GM23338 (cell line): ENCODE data around the gene CPLANE2. TPM values are rescaled to one million over a fixed set of nuclear protein-coding genes. Genes with fewer than 3 reads are reported as not detected.

Source experiments
- ATAC-seq: fragments of 200-7000 bp; cut with Tn5 transposase; 3 replicates; pipeline ENCODE4 v1.9.1; 2020
- DNase-seq: peaks from one replicate; pipeline ENCODE4 v3.0.0-alpha.2; 2015; ENCODE audit warnings: low spot score
- H2AFZ ChIP-seq: fragments of 200-600 bp; sonication (generic); 2 replicates; pipeline ENCODE4 v1.8.0; 2016; ENCODE audit warnings: antibody characterized with exemption, mild to moderate bottlenecking, moderate library complexity
- H3F3A ChIP-seq: fragments of 200-600 bp; sonication (generic); replicated peaks from 2 replicates; pipeline ENCODE4 v1.8.0; 2017; ENCODE audit warnings: antibody characterized with exemption, mixed run types, low read depth
- H3K27ac ChIP-seq: fragments of 200-600 bp; sonication (generic); 2 replicates; pipeline ENCODE4 v1.6.1; 2016; ENCODE audit warnings: low read depth
- H3K27me3 ChIP-seq: fragments of 200-600 bp; sonication (generic); 2 replicates; pipeline ENCODE4 v1.8.0; 2016; ENCODE audit warnings: mild to moderate bottlenecking, mixed run types, moderate library complexity; ENCODE audit not compliant: insufficient read depth
- H3K36me3 ChIP-seq: fragments of 200-600 bp; sonication (generic); 2 replicates; pipeline ENCODE4 v1.8.0; 2016; ENCODE audit warnings: mild to moderate bottlenecking; ENCODE audit not compliant: insufficient read depth
- H3K4me1 ChIP-seq: fragments of 200-600 bp; sonication (generic); 2 replicates; pipeline ENCODE4 v1.8.0; 2016; ENCODE audit warnings: mild to moderate bottlenecking, moderate library complexity; ENCODE audit not compliant: insufficient read depth
- H3K4me2 ChIP-seq: fragments of 200-600 bp; sonication (generic); 2 replicates; pipeline ENCODE4 v1.7.1; 2017; ENCODE audit warnings: mixed run types
- H3K4me3 ChIP-seq: fragments of 200-600 bp; sonication (generic); 2 replicates; pipeline ENCODE4 v1.6.1; 2016; ENCODE audit warnings: mixed run types
- H3K79me2 ChIP-seq: fragments of 200-600 bp; sonication (generic); replicated peaks from 2 replicates; pipeline ENCODE4 v1.8.0; 2017; ENCODE audit warnings: mild to moderate bottlenecking; ENCODE audit not compliant: insufficient read depth
- H3K9me2 ChIP-seq: fragments of 200-600 bp; sonication (generic); 2 replicates; pipeline ENCODE4 v1.8.0; 2017; ENCODE audit not compliant: insufficient read depth
- H4K20me1 ChIP-seq: fragments of 200-600 bp; sonication (generic); replicated peaks from 2 replicates; pipeline ENCODE4 v1.8.0; 2017; ENCODE audit warnings: mild to moderate bottlenecking; ENCODE audit not compliant: insufficient read depth
- H3K27ac Mint-ChIP-seq: 2 replicates; pipeline ENCODE4 v1.8.0; 2020; ENCODE audit warnings: inconsistent platforms, mild to moderate bottlenecking, moderate library complexity, mixed read lengths
- H3K27me3 Mint-ChIP-seq: 3 replicates; pipeline ENCODE4 v1.8.0; 2022; ENCODE audit warnings: low read depth, mild to moderate bottlenecking, moderate library complexity, mixed read lengths, inconsistent platforms; ENCODE audit not compliant: insufficient read depth, poor library complexity
- H3K36me3 Mint-ChIP-seq: 3 replicates; pipeline ENCODE4 v1.8.0; 2021; ENCODE audit warnings: low read depth, mild to moderate bottlenecking, inconsistent platforms, moderate library complexity, mixed read lengths
- H3K4me1 Mint-ChIP-seq: 3 replicates; pipeline ENCODE4 v1.8.0; 2020; ENCODE audit warnings: mild to moderate bottlenecking, inconsistent platforms, mixed read lengths
- H3K4me3 Mint-ChIP-seq: 3 replicates; pipeline ENCODE4 v1.8.0; 2021; ENCODE audit warnings: moderate library complexity, mild to moderate bottlenecking, inconsistent platforms, mixed read lengths
- H3K9me3 Mint-ChIP-seq: 3 replicates; pipeline ENCODE4 v1.8.0; 2020; ENCODE audit warnings: moderate library complexity, mild to moderate bottlenecking, inconsistent platforms, mixed read lengths
- CREB1 ChIP-seq: fragments of 250-450 bp; sonication (Bioruptor Pico); IDR thresholded peaks from 2 replicates; pipeline ENCODE4 v1.5.0; 2020; ENCODE audit warnings: low read depth, mild to moderate bottlenecking, moderate library complexity
- CTCF ChIP-seq, 2 experiments: fragments of 200-600 bp in 1 of 2; sonication (generic) in 1 of 2; conservative IDR thresholded peaks; 2 replicates each; pipeline versions ENCODE4 v1.5.1 to v1.6.1; 2016 to 2017; ENCODE audit warnings: antibody characterized with exemption in 2 of 2, low read depth in 2 of 2, mild to moderate bottlenecking in 2 of 2, moderate library complexity in 1 of 2
- EZH2 ChIP-seq: fragments of 200-600 bp; sonication (generic); IDR thresholded peaks from one replicate; pipeline ENCODE4 v1.8.0; 2017; ENCODE audit warnings: antibody characterized with exemption, mild to moderate bottlenecking, low read depth; ENCODE audit not compliant: unreplicated experiment
- EZH2phosphoT487 ChIP-seq: fragments of 200-600 bp; sonication (generic); IDR thresholded peaks from one replicate; pipeline ENCODE4 v1.8.1; 2018; ENCODE audit warnings: antibody characterized with exemption; ENCODE audit not compliant: unreplicated experiment
- JUNB ChIP-seq: IDR thresholded peaks from one replicate; pipeline ENCODE4 v1.6.1; 2016; ENCODE audit warnings: antibody characterized with exemption; ENCODE audit not compliant: unreplicated experiment
- NANOG ChIP-seq: IDR thresholded peaks from 2 replicates; pipeline ENCODE4 v1.6.1; 2016; ENCODE audit warnings: antibody characterized with exemption, borderline replicate concordance
- POLR2AphosphoS5 ChIP-seq: IDR thresholded peaks from 2 replicates; pipeline ENCODE4 v1.6.1; 2016; ENCODE audit warnings: antibody characterized with exemption, low read depth
- REST ChIP-seq: IDR thresholded peaks from one replicate; pipeline ENCODE4 v1.6.1; 2018; ENCODE audit warnings: antibody characterized with exemption; ENCODE audit not compliant: unreplicated experiment
- STAT1 ChIP-seq: IDR thresholded peaks from one replicate; pipeline ENCODE4 v1.6.1; 2016; ENCODE audit warnings: antibody characterized with exemption; ENCODE audit not compliant: unreplicated experiment
- ZNF114 ChIP-seq: fragments of 250-450 bp; sonication (Bioruptor Pico); IDR thresholded peaks from 2 replicates; pipeline ENCODE4 v1.5.0; 2020; ENCODE audit warnings: mild to moderate bottlenecking, moderate library complexity
- ZNF331 ChIP-seq: fragments of 250-450 bp; sonication (Bioruptor Pico); IDR thresholded peaks from 2 replicates; pipeline ENCODE4 v1.5.0; 2020; ENCODE audit warnings: low read depth, mild to moderate bottlenecking, moderate library complexity
- polyA plus RNA-seq: library from polyadenylated mRNA; unstranded; fragments of >200 nt; fragmentation: Nextera tagmentation; extraction: Ambion mirVana; gene quantifications from 2 replicates; pipeline ENCODE4 v1.2.1, GENCODE V29; 2016
- total RNA-seq: library from RNA; depleted of rRNA; stranded (reverse); fragments of >200 nt; shearing (Covaris generic); gene quantifications from 2 replicates; pipeline ENCODE4 v1.2.3, GENCODE V29; 2014

CPLANE2 gene
- total and polyA plus RNA-seq, 2 experiments from 2014 or later = 0.44 to 1.8 TPM

GRCh38 chr1:16267690-16268180, 30.8 kb upstream of the CPLANE2 start:
- H3F3A ChIP-seq = no peaks in the 10 kb centered on the region
- DNase-seq = no peak
- no peak for ATAC-seq
- Mint-ChIP-seq H3K27ac (no peak overlapping the region), H3K27me3 (peaks cover 2% of the 10 kb centered on the region), H3K4me3 (no peak overlapping the region), H3K4me1 (peaks cover 17% of the 10 kb centered on the region; the same call in 2 of the 3 replicates), H3K36me3 (no peaks in the 10 kb centered on the region; the same call in 2 of the 3 replicates), H3K9me3 (no peaks in the 10 kb centered on the region)
- H3K4me3 ChIP-seq = no peak overlapping the region
- H2AFZ ChIP-seq = no peak overlapping the region
- H3K9me2 ChIP-seq = no peaks in the 10 kb centered on the region
- TF ChIP-seq NANOG (no peak), POLR2AphosphoS5 (no peak), ZNF331 (CRISPR knock-in tag) (no peak)
- peaks cover 8% of the 10 kb centered on the region; the same call in 1 of the 2 replicates for H3K4me1 ChIP-seq
- H3K36me3 ChIP-seq = no peaks in the 10 kb centered on the region
- H3K79me2 ChIP-seq = no peaks in the 10 kb centered on the region; the same call in 1 of the 2 replicates
- no peaks in the 10 kb centered on the region for H3K27me3 ChIP-seq
- H4K20me1 ChIP-seq = no peaks in the 10 kb centered on the region; the same call in none of the 2 replicates
- H3K4me2 ChIP-seq = no peak overlapping the region
- no peak overlapping the region for H3K27ac ChIP-seq

- no peak overlapping the region for H2AFZ ChIP-seq
- DNase-seq = no peak
- Mint-ChIP-seq H3K4me3 (no peak overlapping the region), H3K9me3 (no peaks in the 10 kb centered on the region), H3K4me1 (peaks cover 17% of the 10 kb centered on the region; the same call in 2 of the 3 replicates), H3K36me3 (no peaks in the 10 kb centered on the region; the same call in 2 of the 3 replicates), H3K27me3 (no peaks in the 10 kb centered on the region), H3K27ac (no peak overlapping the region)
- H4K20me1 ChIP-seq = peaks cover 4% of the 10 kb centered on the region
- H3F3A ChIP-seq = no peaks in the 10 kb centered on the region
- H3K4me2 ChIP-seq = no peak overlapping the region
- no peak for ATAC-seq
- TF ChIP-seq CTCF (conservative IDR thresholded peaks at IDR 0.05; ENCODE audit: low read depth in 2 of 2) (no peak), ZNF114 (CRISPR knock-in tag) (no peak), POLR2AphosphoS5 (no peak), STAT1 (no peak), CREB1 (CRISPR knock-in tag) (no peak), REST (no peak), EZH2phosphoT487 (no peak), JUNB (no peak), NANOG (no peak), EZH2 (no peak)
- no peaks in the 10 kb centered on the region for H3K9me2 ChIP-seq
- H3K4me1 ChIP-seq = peaks cover 8% of the 10 kb centered on the region; the same call in 1 of the 2 replicates
- no peaks in the 10 kb centered on the region; the same call in none of the 2 replicates for H3K79me2 ChIP-seq
- no peak overlapping the region for H3K27ac ChIP-seq
- H3K4me3 ChIP-seq = no peak overlapping the region
- no peaks in the 10 kb centered on the region for H3K27me3 ChIP-seq
- no peaks in the 10 kb centered on the region for H3K36me3 ChIP-seq
These were observed 29.6 kb upstream of the CPLANE2 start for GRCh38 chr1:16266411-16267118.
